Measurements from ENCODE around the gene EXOC6.

EXOC6 gene

DNA sequence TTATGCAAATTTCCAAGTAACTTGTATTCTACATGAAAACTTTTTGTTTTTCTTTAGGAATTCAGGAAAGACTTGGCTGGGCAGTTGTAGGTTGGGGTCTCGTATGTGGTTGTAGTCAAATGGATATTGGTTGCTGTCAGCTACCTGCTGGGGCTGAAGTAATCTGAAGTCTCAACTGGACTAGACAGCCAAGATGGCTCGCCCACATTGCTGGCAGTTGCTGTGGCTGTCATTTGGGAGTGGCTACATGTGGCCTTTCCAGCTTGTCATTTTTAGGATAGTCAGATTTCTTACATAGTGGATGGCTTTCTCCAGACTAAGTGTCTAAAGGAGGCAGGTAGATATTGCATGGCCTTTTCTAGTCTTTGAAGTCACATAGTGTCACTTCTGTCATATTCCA, 32.6 kb downstream of the EXOC6 start:
- no peak for DNase-seq

DNA sequence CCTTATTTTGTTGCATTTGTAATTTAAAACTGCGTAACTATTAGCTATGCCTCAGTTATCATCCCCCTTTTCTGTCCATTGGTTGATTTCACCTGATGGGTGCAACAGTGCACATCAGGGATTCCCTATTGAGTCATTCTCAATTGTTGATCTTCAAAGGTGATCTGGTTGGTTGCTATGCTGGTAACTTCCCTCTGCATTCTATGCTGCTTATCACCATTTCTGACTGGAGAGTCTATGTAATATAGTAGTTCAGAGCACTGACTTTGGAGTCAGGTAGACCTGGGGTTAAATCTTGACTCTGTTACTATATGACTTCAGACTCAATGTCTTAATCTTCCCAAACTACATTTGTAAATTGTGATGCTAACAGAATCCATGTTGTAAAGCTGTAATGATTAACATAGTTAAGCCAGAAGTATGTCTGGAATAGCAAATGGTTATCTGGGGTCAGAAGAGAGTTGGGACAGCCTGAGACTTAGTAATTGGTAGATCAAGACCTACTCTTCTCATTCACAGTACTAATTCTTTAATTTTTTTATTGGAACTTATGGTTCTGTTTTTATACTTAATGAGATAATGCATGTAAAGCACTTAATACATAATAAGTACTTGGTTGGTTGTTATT, 38.1 kb downstream of the EXOC6 start:
- no peak for DNase-seq

DNA sequence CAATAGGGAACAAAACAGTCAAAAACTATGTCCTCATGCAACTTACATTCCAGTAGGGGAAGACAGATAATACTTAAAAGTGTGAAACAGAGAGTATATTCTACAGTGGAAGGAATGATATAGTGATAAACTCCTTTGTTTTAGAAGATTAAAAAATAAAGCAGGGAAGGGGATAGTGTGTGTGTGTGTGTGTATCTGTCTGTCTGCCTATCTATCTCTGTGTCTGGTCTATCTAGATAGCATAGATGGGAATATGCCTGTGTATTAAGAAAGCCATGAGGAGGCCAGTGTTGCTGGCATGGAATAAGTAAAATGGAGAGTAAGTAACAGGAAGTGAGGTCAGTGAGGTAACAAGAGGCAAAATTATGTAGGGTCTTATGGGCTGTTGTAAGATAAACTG, 42.2 kb downstream of the EXOC6 start:
- no peak for DNase-seq

DNA sequence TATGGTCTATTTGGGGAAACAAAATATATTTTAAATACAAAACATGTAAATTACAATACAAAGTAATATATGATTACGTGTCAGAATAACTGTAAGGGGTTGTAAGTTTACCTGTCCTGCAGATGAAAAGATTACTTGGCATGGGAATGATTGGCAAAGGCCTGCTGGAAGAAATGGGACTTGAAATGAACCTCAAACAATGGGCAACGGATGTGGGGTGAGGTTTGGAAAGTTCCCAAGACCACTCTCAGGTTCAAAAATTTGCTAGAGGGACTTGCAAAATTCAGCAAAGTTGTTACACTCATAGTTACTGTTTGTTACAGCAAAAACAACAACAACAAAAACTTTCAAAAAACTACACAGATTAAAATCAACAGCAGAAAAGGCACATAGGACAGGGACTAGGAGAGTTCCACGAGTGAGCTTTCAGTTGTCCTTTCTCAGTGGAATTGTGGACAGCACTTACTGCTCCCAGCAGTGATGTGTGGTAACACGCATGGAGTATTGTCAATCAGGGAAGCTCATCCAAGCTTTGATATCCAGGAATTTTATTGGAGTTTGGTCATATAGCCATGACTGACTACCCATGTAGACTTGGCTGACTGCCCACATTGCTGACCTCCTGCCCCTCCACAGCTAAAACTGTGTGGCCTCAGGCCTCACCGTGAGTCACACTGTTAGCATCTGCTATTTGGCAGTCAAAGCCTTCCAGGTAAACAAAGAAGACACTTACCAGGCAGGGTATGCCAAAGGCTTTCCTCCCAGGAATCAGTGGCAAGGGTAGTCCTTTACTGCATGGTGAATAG, 43.8 kb downstream of the EXOC6 start:
- peak; percentile 82 for DNase-seq

DNA sequence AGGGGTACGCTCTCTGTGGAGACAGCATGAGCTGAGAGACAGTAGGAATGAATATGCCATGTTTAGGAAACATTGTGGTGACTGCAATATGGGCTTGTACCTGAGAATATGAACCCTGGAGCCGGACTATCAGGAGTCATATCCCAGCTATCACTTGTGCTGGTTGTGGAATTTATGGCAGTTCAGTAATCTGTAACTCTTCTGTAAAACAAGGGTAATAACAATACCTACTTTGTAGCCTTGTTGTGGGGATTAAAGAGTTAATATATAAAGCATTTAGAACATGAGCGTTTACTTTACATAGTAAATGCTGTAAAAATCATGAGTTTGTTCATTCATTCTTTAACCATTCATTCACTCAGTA, 44.4 kb downstream of the EXOC6 start:
- DNase-seq: no peak

DNA sequence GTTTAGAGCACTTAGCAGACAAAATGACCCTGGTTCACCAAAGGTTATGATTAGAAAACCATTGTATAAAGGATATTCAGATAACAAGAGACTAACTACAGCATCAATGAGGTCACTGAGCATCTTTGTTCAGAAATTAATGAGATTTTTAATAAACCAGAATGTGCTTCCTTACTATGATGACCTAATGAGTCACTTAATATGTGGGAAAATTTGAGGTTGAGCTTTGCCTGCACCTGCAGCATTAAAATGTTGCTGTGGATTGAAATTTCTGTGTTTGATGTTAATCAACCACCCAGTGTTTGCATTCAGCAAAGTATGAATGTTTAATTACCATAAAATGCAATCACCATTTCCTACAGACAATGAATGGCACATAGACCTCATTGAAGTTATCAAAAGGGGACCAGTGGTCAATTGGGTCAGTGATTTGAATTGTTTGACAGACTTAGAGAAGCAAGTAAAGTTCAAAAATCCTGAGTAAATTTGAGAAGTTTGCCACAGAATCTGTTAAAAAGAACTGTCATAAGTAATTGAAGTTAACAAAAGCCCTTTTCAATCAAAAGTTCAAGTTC, 45.8 kb downstream of the EXOC6 start:
- no peak for DNase-seq

DNA sequence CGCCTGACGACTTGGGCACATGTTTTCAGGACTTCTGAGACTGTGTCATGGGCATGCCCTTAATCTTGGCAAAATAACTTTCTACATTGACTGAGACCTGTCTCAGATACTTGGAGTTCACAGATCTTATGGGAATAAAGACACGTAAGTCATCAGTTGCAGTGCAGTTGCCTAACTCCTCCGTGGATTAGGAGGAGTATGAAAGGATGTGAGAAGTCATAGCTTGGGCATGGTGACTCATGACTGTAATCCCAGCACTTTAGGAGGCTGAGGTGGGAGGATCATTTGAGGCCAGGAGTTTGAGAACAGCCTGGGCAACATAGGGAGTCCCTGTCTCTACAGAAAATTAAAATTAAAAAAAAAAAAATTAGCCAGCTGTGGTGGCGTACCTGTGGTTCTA, 49.6 kb downstream of the EXOC6 start:
- no peak for DNase-seq

DNA sequence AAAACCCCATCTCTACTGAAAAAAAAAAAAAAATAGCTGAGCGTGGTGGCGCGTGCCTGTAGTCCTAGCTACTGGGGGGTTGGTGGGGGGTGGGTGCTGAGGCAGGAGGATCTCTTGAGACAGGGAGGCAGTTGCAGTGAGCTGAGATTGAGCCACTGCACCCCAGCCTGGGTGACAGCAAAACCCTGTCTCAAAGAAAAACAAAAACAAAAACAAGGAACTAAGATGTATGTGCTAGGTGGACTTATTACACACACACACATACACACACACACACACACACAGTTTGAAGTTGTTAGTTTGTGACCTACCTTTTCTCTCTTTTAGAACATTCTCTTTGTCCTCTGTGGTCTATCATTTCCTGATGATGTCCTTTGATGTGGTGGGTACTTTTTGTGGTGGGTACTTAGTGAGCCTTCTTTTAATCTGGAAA, 53.5 kb downstream of the EXOC6 start:
- no peak for DNase-seq

DNA sequence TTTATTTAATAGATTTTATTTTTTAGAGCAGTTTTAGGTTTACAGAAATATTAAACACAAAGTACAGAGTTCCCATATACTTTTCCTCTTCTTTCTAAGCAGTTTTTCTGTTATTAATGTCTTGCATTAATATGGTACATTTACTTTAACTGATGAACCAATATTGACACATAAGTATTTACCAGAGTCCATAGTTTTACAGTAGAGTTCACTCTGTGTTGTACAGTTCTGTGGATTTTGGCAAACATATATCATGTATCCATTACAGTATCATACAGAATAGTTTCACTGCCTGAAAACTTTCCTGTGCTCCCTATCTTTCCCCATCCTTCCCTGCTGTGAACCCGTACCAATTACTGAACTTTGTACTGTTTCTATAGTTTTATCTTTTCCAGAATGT, 55.3 kb downstream of the EXOC6 start:
- no peak for DNase-seq

DNA sequence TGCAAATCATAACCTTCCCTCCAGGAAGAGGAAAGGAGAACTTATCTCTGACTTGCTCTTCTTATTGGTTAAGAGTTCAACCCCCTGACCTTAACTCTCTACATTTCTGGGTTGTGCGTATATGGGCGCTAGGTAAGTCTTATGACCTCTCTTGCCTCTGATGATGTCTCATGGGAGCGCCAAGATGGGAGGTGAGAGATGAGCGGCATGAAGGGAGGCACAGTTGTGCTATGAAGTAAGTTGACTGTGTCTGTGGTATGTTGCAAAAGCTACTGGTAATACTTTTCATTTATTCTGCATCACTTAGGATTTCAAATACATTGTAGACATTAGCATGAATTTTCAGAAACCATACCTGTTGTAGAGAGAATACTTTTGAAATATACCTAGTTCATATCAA, 59.0 kb downstream of the EXOC6 start:
- no peak for DNase-seq

DNA sequence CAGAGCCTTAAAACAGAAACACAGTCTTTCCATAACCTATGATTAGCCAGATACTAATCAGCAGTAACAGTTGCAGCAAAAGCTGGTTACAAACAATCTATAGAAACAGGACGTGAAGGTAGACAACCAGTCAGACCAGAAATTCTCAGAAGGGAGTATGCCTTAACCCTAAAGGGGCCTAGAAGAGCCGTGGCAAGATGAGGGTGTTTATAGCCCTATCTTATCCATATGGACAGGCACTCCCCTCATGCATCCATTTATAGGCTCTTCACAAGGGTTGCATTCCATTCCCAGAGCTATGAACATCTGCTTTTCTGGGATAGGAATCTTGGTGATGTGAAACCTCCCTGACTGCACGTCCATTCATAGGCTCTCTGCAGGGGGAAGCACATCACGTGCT, 64.3 kb downstream of the EXOC6 start:
- DNase-seq: peak; percentile 11

DNA sequence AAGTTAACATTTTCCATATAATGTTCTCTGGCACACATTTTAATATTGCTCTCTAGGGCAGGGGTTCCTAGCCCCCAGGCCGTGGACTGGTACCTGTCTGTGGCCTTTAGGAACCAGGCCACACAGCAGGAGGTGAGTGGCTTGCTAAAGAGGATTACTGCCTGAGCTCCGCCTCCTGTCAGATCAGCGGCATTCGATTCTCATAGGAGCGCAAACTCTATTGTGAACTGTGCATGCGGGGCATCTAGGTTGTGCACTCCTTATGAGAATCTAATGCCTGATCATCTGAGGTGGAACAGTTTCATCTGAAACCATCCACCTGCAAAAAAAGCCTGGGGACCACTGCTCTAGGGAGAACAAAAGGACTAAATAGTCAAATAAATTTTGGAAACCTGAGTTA, 65.7 kb downstream of the EXOC6 start:
- DNase-seq: no peak

DNA sequence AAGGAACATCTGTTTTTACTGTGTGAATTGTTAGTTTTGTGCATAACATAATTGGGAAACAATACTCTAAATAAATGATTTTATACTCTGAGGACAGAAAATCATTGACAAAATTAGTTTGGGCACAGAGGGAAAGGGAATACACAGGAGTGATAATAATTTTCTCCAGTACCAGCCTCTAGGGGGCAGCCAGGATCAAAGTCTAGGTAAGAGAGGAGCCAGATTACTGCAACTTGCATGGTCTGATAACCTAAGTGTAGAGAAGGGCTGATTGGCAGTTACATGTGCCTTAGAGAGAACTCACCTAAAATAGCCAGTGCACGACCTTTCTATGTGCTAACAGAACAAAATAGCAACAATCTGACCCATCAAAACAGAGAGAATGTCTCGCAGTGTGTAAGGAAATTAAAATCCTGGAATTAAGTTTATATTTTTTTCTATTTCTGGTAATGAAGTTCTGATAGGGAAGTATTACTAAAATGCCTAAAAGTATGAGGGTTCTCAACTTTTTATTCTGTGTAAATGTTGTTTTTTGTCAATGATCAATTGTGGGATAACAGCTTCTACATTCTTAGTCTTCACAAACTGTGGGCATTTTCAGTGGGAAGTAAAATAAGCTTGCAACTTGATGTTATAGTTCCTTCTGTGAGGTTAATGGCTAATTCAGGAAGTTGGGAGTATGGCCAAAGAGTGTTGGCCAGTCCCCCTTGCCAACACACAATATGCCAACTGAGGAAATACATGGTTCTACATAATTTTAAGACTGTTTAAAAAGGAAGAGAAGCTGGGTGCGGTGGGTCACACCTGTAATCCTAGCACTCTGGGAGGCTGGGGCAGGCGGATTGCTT, 66.4 kb downstream of the EXOC6 start:
- DNase-seq: peak; percentile 59

DNA sequence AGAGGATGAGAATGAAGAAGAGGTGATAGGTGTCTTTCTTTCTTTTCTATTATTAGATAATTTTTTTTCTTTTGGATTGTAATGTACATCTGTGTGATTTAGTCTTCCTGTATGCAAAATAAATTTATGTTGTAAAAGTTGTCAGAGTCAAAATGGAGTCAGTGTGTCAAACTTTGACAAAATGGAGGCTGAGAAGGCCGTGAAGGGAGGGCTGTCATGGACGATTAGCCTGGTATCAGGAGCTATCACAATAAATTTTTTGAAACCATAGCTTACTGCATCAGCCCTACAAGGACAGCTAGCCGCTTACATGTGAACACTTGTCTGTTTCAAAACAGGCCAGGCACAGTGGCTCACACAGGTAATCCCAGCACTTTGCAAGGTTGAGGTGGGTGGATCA, 67.6 kb downstream of the EXOC6 start:
- no peak for DNase-seq

DNA sequence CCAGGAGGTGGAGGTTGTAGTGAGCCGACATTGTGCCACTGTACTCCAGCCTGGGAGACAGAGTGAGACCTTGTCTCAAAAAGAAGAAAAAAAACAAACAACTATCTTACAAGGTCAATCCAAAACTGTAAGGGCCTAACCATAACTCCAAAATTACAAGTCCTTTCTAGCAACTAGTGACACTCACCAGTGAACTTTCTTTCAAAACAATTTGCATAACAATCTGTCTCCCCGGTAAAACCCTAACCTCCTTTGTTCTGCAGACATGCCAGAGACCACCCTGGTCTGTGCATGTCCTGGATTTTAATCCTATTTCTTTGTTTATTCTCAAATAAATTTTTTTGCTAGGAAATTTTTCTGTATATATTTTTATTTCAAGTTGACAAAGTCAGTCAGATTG, 68.1 kb downstream of the EXOC6 start:
- no peak for DNase-seq

DNA sequence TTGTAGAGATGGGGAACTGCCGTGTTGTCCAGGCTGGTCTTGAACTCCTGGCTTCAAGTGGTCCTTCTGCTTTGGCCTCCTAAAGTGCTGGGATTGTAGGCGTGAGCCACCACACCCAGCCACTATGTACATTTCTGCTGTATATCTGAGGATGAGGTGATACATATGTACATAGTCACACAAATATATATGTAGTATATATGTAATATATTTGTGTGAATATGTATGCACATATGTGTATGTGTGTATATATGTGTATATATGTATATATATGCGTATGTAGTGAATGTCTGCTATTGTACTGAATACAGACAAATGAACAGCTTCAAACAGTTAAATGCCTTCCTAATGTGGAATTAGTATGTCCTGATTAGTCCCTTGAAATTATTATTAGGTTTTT, 70.3 kb downstream of the EXOC6 start:
- no peak for DNase-seq

DNA sequence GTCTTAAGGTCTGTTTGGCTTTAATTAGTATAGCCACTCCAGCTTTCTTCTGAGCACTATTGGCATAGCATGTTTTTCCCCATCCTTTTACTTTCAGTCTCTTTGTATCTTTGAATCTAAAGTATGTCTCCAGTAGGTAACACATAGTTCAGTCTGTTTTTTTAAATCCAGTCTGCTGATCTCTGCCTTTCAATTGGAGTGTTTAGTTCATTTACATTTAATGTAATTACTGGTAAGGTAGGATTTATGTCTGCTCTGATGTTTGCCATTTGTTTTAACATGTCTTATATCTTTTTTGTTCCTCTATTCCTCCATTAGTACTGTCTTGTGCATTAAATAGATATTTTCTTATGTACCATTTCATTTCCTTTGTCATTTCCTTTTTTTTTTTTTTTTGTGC, 72.5 kb downstream of the EXOC6 start:
- DNase-seq: no peak

DNA sequence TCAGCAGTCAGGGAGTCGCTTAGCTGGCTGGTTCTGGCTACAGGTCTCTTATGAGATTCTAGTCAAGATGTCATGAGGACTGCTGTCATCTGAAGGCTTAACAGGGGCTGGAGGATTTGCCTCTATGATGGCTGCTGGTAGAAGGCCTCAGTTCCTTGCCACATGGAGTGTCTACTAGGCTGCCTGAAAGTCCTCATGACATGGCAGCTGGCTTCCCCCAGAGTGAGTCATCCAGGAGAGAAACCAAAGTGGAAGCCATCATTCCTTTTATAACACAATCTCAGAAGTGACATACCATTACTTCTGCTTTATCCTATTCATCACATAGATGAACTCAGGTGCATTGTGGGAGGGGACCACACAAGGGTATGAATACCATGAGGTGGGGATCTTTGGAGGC, 75.1 kb downstream of the EXOC6 start:
- DNase-seq: peak; percentile 0

DNA sequence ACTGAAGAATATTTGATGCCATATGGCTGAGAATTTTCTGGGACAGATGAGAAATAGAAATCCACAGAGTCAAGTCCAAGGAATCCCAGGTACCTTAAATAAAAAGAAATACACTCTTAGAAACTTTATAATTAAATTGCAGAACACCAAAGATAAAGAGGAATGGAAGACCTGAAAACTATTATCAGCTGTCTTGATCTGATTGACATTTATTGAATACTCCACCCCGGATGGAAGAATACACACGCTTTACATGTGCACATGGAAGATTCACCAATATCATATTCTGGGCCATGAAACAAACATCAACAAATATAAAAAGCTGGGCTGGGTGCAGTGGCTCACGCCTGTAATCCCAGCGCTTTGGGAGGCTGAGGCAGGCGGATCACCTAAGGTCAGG, 81.6 kb downstream of the EXOC6 start:
- DNase-seq: no peak

DNA sequence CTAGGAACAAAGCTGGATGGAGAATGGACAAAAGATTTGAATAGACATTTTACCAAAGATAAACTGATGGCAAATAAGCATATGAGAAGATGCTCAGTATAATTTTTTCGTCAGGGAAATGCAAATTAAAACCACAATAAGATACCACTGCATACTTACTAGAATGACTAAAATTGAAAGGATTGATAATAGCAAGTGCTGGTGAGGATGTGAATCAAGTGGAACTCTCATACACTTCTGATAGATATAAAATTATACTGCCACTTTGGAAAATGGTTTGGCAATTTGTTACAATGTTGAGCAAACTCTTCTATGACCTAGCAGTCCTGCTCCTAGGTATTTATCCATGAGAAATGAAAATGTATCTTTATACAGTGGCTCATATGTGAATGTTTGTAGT, 83.3 kb downstream of the EXOC6 start:
- no peak for DNase-seq

DNA sequence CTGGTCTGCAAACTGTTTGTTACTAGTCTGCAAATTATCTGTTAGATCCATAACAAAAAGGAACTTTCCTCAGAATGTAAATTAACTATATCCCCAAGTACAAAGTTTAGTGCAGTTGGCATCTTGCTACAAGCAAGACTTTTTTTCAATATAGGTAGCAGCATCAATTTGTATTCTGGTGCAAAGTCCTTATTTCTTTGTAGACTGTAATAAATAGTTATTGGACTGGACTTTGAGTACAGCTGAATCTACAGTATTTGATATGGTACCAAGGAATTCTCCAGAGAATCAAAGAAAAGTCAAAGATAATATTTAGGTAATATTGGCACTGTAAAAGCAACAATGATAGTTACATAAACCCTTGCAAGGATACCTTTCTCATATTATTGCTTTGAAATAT, 89.6 kb downstream of the EXOC6 start:
- no peak for DNase-seq

DNA sequence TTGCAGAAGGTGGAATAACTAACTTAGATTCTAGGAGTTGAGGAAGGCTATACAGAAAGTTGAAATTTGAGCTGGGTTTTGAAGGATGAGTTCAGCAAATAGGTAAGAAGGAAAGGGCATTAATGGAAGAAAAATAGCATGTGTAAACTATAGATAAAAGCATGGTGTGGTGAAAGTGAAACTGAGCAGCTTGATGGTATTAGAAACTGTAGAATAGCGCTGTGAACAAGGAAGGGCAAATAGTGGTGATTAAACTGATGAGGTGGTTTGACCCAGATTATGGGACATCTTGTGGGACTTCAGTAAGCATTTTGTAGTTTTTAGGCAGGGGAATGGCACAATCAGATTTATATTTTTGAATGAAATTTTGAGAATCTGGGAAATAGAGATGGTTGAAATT, 90.5 kb downstream of the EXOC6 start:
- no peak for DNase-seq

DNA sequence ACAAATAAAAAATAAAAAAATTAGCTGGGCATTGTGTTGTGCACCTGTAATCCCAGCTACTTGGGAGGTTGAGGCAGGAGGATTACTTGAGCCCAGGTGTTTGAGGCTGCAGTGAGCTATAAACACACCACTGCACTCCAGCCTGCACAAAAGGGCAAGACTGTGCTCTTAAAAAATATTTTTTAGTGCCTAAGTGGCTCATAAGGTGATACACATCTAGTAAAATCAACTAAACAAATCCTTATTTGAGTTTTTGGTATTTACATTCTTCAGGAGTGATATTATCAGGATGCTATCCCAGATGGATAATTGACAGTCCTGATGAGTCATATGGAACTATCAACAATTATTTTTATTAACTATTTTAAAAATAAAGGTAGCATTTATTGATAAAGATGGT, 93.9 kb downstream of the EXOC6 start:
- no peak for DNase-seq

DNA sequence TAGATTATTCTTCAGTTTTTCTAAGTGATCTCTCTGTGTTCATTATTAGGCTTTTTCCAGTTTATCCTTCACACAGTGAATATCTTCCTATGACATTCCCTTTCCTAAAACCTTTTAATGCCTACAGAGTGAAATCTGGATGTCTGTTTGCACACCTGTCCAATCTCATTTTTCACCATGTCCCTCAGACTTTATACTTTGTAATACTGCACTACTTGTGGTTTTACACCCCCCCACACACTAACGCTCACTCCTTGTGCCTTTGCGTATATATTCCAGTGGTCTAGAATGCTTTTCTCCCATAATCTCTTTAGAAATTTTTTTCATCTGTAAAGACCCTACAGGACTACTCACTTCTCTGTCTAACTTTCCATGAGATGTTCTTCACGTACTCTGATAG, 98.2 kb downstream of the EXOC6 start:
- no peak for DNase-seq

Data from fibroblast of upper back skin (primary cell).